Stimulated activated CD8-positive, alpha-beta memory T cell treated with anti-CD3 and anti-CD28 coated beads, Interleukin-12 subunit alpha, Interleukin-12 subunit beta, amount 100 ng/mL, for 1 hour (primary cell): ENCODE measurements around the gene LBP.
"Not testable (repeated sequence)": the region's sequence is repeated elsewhere in the genome, so short reads cannot be mapped to it uniquely, and the experiment has no call there.

Experiments
- DNase-seq: peaks from one replicate; pipeline ENCODE4 v3.0.0-alpha.2; 2020; ENCODE audit warnings: low read depth

LBP gene

DNA sequence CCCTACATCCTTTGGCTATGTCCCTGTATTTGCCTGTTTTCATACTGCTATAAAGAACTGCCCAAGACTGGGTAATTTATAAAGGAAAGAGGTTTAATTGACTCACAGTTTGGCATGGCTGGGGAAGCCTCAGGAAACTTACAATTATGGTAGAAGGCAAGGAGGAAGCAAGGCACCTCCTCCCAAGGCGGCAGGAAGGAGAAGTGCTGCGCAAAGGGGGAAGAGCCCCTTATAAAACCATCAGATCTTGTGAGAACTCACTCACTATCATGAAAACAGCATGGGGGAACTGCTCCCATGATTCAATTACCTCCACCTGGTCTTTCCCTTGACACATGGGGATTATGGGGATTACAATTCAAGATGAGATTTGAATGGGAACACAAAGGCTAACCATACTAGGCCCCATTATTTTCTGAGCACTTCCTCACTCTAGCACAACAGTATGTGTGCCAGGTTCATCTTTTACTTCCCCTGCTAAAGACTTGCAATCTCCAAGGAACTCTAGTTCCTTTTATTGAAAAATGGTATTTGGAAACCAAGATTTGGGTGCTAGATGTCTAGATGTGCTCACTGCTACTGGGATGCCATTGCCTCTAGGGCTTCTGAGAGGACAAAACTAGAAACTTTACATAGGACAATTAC, 49.6 kb downstream of the LBP start:
- not testable (repeated sequence) for DNase-seq

DNA sequence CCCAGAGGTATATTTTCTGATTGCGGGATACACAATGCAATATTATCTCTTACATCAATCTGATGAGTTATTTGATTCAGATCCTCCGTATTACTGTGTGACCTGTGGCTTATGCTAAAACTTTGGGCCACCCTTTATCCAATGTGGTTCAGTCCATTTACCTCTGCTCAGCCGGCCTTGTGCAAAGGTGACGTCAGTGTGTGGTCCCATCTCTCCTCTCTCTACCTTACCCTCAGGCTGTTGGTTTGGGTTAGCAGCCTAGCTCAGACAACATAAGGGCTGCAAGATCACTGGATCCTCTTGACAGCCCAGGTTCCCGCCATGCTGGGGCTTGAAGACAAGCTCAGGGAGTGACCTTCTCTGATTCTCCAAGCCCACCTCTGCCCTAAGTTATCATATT, 55.8 kb downstream of the LBP start:
- DNase-seq: no peak

DNA sequence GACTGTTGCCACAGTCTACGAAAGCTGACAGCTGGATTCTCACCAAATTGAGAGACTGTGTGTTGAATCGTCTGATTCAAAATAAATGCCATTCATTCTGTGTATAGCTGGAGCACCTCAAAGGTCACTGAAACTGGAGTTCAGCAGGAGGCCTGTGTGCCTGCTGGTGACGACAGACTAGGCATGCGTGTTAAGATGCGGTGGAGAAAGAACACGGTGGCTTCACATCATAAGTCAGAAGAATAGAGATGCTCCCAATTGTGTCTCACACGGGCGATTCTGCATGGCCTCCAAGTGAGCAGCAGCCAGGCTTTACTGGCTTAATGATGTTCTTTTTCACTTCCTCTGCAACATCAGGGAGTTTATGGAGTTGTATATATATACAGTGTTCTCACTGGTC, 56.5 kb downstream of the LBP start:
- no peak for DNase-seq

DNA sequence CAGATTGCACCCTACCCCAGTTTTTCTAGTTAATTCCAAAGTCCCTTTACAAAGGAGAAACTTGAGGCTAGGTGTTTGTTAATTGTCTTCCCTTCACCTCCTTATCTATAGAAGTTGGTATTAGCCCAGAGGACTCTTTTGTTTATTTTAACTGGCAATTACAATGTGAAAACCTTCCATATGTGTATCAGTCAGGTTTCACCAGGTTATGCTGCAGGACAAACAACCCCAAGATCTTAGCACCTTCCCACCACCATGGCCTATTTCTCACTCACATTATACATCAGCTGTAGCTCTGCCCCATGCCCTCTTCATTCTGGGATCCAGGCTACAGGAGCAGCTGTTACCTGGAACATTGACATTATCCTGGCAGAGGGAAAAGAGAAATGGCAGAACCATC, 57.7 kb downstream of the LBP start:
- no peak for DNase-seq

DNA sequence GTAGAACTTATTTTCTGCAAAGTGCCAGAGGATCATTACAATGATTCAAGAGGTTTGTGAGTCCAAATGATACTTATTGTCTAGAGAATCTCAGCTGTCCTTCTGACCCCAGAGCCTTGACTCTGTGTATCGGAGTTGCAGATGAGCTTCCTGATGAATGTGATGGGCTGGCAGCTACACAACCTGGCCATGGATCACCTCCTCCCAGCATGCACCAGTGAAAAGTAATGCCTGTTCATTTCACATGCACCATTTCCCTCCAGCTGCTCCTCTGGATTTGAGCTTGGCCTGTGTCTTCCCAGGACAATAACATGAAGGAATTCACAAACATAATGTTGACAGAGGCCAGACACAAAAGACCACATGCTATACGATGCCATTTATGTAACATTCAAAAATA, 58.9 kb downstream of the LBP start:
- no peak for DNase-seq

DNA sequence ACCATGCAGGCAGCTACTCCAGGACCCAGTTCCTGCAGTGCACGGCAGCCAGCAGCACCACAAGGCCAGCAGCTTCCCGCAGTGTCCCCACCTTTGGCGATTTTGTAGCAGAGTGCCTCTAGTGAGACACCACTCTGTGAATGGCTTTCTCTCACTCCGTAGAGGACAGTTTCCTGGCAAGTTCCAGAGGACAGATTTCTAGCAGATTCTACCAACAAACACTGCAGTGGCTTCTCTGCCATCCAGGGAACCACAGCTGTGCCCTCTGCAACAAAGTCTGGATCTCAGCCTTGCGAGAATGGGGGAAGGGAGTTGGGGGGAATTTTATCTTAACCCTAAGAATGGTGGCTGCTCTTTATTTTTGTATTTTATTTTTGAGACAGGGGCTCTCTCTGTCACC, 60.2 kb downstream of the LBP start:
- no peak for DNase-seq

DNA sequence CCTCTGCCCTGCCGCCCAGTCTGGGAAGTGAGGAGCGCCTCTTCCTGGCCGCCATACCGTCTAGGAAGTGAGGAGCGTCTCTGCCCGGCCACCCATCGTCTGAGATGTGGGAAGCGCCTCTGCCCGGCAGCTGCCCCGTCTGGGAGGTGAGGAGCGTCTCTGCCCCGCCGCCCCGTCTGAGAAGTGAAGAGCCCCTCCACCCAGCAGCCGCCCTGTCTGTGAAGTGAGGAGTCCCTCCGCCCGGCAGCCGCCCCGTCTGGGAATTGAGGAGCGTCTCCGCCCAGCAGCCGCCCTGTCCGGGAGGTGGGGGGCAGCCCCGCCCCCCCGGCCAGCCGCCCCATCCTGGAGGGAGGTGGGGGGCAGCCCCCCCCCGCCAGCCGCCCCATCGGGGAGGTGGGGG, 61.0 kb downstream of the LBP start:
- DNase-seq: no peak

DNA sequence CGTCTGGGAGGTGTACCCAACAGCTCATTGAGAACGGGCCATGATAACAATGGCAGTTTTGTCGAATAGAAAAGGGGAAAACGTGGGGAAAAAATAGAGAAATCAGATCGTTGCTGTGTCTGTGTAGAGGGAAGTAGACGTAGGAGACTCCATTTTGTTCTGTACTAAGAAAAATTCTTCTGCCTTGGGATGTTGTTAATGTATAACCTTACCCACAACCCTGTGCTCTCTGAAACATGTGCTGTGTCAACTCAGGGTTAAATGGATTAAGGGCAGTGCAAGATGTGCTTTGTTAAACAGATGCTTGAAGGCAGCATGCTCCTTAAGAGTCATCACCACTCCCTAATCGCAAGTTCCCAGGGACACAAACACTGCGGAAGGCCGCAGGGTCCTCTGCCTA, 61.5 kb downstream of the LBP start:
- DNase-seq: not testable (repeated sequence)

DNA sequence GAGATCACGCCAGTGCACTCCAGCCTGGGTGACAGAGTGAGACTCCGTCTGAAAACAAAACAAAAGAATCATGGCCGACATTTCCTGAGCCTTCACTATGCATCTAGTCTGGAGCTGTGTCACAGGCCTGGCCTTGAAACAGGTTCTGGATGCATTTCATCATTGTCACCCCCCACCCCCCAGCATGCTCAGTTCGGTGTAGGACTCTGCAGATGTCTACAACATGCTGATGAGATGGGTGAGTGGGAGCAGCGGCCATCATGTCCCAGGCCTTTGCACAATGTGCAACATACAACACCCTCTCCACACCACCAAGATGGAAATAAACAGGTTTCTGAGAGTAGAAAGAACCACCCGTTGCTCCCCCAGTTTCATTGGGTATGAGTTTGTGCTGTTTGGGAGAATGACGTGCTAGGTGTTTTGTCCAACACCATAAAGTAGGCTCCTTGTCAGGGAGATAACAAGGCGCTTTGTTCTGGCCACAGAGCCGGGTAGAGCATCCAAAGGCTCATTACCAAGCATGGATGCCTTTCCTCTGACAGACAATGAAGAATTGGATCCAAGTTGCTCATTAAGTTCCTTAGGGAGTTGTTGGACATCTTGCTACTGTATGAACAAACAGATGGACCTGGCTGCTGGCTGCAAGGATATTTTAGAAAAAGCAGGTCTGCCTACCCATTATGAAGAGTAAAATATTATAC, 66.7 kb downstream of the LBP start:
- no peak for DNase-seq

DNA sequence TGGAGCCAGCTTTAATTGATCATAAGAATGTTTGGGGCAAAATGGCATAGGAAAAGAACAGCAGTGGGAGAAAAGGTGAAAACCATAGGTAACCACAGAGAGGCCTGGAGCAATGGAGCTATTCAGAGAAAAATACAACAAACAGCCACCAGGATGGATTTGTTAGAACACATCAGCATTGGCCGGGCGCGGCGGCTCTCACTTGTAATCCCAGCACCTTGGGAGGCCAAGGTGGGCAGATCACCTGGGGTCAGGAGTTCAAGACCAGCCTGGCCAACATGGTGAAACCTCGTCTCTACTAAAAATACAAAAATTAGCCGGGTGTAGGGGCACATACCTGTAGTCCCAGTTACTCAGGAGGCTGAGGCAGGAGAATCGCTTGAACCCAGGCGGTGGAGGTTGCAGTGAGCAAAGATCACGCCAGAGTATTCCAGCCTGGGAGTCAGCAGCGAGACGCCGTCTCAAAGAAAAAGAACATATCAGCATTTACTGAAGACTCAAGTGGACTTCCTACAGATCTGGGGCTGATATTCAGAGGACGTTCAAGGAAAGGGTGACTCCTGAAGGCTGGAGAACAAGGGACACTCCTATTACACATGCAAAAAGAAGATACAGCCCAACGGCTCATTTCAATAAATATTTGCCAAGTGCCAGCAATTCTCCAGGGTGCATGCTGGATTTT, 68.6 kb downstream of the LBP start:
- no peak for DNase-seq

DNA sequence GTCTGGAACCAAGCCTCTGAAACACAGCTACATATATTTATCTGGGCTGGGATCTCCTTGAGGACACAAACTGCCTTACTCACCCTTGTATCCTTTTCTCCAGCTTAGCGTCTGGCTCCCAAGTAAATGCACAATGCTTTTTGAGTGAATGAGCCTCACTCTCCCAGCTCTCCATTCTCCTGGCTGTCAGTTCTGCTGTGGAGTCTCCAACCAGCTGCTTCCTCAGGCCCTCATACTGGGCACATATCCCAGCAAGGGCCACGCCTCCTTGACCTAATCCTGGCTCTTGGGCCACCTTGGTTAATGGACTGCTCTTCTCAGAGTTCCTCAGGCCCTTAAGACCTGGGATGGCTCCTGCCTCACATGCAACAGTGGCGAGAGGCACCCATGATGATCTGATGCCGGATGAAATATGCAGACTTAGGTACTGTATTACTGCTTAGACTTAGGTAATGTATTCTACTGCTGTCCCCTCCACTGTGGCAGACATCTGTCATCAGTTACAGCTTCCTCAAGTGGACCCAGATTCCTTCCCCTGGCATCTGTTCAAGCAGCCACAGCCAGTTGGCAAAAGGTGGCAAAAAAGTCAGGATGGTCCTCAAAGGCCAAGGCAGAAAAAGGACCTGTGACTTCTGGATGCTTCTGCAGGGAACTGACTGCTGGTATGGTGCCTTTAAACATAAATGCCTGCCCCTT, 72.4 kb downstream of the LBP start:
- DNase-seq: no peak

DNA sequence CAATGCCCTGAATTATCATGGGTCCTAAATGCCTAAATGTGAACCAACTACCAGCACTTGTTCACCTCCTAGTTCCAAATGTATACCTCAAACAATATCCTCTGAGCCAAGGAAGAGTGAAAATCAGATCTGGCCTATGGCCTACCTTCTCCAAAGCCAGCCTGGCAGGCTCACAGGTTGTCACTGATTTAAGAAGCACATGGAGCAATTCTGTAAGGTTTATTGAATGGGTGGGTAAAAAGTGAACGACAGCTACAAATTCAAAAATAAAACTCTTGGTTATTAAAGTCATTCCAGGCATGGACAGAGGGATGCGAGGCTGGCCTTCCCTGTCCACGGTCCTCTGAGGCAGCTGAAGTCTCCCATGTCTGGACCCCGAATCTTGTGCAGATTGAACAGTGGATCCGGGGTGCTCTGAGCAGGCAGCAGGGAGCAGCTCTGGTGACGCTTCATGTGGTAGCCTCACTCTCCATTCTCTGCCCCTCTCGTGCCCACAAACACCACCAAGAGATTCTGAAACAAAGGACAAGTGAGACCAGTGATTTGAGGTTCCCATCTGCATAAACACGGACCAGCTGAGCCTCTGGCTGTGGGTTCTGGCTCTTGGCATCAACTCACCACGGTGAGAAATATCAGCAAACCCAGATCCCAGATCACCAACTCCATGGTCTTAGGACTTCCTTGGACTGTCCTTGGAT, 74.3 kb downstream of the LBP start:
- DNase-seq: no peak

DNA sequence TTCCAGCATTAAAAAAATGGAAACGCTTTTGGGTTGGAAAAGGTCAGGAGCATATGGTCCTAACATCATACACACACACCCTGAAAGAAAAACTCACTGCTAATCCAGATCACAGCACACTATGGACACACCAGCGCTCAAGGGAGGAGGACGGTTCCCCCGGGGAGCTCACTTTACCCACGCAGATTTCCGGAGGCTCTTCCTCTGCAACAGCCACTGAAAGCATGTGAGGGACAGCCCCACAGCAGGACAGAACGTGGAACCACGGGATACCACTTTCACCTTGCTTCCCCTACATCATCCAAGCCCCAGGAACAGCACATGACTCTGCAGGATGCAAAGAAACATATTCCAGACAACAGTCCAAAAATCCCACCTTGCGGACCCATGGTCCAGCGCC, 75.6 kb downstream of the LBP start:
- DNase-seq: no peak

DNA sequence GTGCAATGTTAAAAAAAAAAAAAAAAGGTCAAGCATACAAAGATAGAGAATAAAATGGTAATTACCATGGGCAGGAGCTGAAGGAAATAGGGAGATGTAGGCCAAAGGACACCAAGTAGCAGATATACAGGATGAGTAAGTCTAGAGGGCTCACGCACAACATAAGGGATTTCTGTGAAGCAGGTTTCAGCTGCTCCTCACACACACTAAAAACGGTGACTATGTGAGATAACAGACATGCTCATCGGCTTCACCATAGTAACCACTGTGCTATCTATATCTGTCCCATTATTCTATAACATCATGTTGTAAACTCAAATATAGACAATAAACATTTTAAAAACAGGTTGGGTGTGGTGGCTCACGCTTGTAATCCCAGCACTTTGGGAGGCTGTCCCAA, 77.3 kb downstream of the LBP start:
- no peak for DNase-seq

DNA sequence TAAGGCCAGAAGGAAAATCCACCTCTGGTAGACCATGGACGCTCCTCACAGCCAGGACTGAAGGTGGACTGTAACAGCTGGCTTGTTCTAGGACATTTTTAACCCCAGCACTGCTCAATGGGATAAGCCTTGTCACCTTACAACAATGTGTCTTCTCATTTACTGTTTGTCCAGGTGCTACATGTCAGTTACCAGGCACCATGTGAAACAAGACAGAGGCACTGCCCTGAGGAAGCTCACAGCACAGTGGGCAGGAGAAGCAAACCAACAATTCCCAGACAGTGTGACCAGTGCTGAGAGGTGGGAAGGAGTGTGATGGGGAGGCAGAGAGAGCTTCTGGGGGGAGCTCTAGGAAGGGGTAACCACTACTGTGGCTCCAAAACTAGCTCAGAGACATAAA, 78.1 kb downstream of the LBP start:
- no peak for DNase-seq

DNA sequence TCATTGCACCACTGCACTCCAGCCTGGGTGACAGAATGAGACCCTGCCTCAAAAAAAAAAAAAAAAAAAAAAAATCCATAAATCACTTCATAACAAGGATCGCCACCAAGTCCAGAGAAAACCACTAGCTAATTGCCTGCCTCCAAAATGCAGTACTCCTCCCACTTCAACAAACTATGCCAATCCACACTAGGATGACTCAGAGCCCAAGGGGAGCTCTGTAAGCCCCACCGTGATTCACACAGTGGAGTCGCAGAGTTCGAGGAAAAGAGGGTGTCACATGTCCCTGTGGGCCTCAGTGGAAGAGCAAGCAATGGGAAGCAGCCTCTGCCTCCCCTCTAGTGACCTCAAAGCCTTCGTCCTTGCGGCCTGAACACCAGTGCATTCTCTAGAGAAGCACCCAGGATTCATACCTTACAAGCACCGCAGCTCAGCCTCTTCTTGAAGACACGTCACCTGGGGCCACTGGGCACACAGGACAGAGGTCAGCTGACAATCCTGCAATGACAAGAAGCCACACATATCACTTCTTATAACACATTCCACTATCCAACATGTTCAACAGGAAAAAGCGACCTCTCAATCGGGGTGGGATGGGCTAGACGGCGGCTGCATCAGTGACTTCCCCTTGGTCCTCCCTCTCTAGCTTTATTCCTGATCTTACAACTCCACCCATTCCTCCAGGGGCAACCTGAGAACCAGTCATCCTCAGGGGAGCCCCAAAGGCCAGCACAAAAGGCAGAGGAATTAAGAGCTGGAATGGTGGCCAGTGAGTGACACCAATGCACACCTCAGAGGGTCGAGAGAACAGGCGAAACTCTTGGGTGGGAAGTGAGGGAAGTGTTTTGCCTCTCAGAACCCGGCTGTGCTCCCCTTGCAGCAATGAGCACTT, 80.0 kb downstream of the LBP start:
- no peak for DNase-seq
